CD14-positive monocyte (primary cell): ENCODE results near the gene ROBO2. TPM values are rescaled to one million over a fixed set of nuclear protein-coding genes. Genes with fewer than 3 reads are reported as not detected.

Experiments
- DNase-seq, 3 donors: peaks; one replicate each; pipeline ENCODE4 v3.0.0-alpha.2; 2011 to 2022
- H2AFZ ChIP-seq: 2 replicates; pipeline ENCODE4 v1.6.0; 2012; ENCODE audit warnings: mild to moderate bottlenecking, low read depth, low read length, inconsistent platforms; ENCODE audit not compliant: insufficient read depth, poor library complexity, severe bottlenecking
- H3K27ac ChIP-seq, 2 donors: 1 replicate in 1 of 2; 2 replicates in 1 of 2; pipeline ENCODE4 v1.5.1; 2012 to 2013; ENCODE audit warnings: low read length in 2 of 2, control low read depth in 1 of 2, inconsistent platforms in 1 of 2, low read depth in 1 of 2, mild to moderate bottlenecking in 1 of 2
- H3K27me3 ChIP-seq, 2 donors: one replicate each; pipeline versions ENCODE4 v1.6.0 to v1.6.1; 2011 to 2013; ENCODE audit warnings: low read length in 2 of 2; ENCODE audit not compliant: control insufficient read depth in 2 of 2, insufficient read depth in 2 of 2
- H3K36me3 ChIP-seq, 2 donors: replicated peaks in 1 of 2; 1 replicate in 1 of 2; 2 replicates in 1 of 2; pipeline versions ENCODE4 v1.5.1 to v1.6.1; 2012 to 2013; ENCODE audit warnings: low read length in 2 of 2, control low read depth in 1 of 2, inconsistent platforms in 1 of 2, mild to moderate bottlenecking in 1 of 2; ENCODE audit not compliant: insufficient read depth in 2 of 2, control insufficient read depth in 1 of 2
- H3K4me1 ChIP-seq, 2 donors: 1 replicate in 1 of 2; 2 replicates in 1 of 2; pipeline versions ENCODE4 v1.5.1 to v1.6.1; 2012 to 2013; ENCODE audit warnings: low read length in 2 of 2, control low read depth in 1 of 2, inconsistent platforms in 1 of 2, mild to moderate bottlenecking in 1 of 2, moderate library complexity in 1 of 2; ENCODE audit not compliant: insufficient read depth in 2 of 2, control insufficient read depth in 1 of 2
- H3K4me2 ChIP-seq: replicated peaks from 2 replicates; pipeline ENCODE3; 2012; ENCODE audit warnings: low read length, moderate library complexity, mild to moderate bottlenecking; ENCODE audit not compliant: poor library complexity, severe bottlenecking; ENCODE audit errors: extremely low read depth
- H3K4me3 ChIP-seq, 3 experiments: fragments of 200-600 bp in 1 of 3; sonication (generic) in 1 of 3; replicated peaks in 1 of 3; 1 replicate in 2 of 3; 2 replicates in 1 of 3; pipeline ENCODE4 v1.5.1; 2011 to 2013; ENCODE audit warnings: low read length in 3 of 3, mild to moderate bottlenecking in 3 of 3, control low read depth in 2 of 3, low read depth in 2 of 3, inconsistent platforms in 1 of 3, moderate library complexity in 1 of 3
- H3K79me2 ChIP-seq: 2 replicates; pipeline ENCODE4 v1.6.0; 2012; ENCODE audit warnings: mild to moderate bottlenecking, control low read depth, inconsistent platforms, low read length, moderate library complexity; ENCODE audit not compliant: insufficient read depth
- H3K9ac ChIP-seq: 2 replicates; pipeline ENCODE4 v1.6.0; 2017; ENCODE audit warnings: low read length, mild to moderate bottlenecking; ENCODE audit not compliant: insufficient read depth, poor library complexity, severe bottlenecking
- H3K9me3 ChIP-seq, 2 donors: replicated peaks in 1 of 2; 1 replicate in 1 of 2; 2 replicates in 1 of 2; pipeline versions ENCODE4 v1.5.1 to v1.6.1; 2012 to 2013; ENCODE audit warnings: low read length in 2 of 2, control low read depth in 1 of 2; ENCODE audit not compliant: control insufficient read depth in 1 of 2, insufficient read depth in 1 of 2
- H4K20me1 ChIP-seq: 2 replicates; pipeline ENCODE4 v1.6.0; 2012; ENCODE audit warnings: mild to moderate bottlenecking, low read length, control low read depth, moderate library complexity; ENCODE audit not compliant: insufficient read depth
- H3K27ac Mint-ChIP-seq, 7 donors: one replicate each; pipeline ENCODE4 v1.8.0; 2020; ENCODE audit warnings: mild to moderate bottlenecking in 7 of 7, mixed read lengths in 7 of 7, moderate library complexity in 6 of 7, inconsistent platforms in 2 of 7
- H3K27me3 Mint-ChIP-seq, 3 donors: one replicate each; pipeline ENCODE4 v1.8.0; 2021 to 2022; ENCODE audit warnings: low read depth in 3 of 3, mild to moderate bottlenecking in 3 of 3, mixed read lengths in 3 of 3, moderate library complexity in 3 of 3, inconsistent platforms in 1 of 3
- H3K36me3 Mint-ChIP-seq, 2 donors: one replicate each; pipeline ENCODE4 v1.8.0; 2020; ENCODE audit warnings: mixed read lengths in 2 of 2, inconsistent platforms in 1 of 2, mild to moderate bottlenecking in 1 of 2
- H3K4me1 Mint-ChIP-seq: one replicate; pipeline ENCODE4 v1.8.0; 2020; ENCODE audit warnings: mild to moderate bottlenecking, mixed read lengths
- H3K4me3 Mint-ChIP-seq, 2 donors: one replicate each; pipeline ENCODE4 v1.8.0; 2020; ENCODE audit warnings: mild to moderate bottlenecking in 2 of 2, mixed read lengths in 2 of 2, moderate library complexity in 1 of 2
- H3K9me3 Mint-ChIP-seq, 7 donors: one replicate each; pipeline ENCODE4 v1.8.0; 2020 to 2022; ENCODE audit warnings: mixed read lengths in 7 of 7, mild to moderate bottlenecking in 6 of 7, moderate library complexity in 6 of 7, inconsistent platforms in 2 of 7
- CTCF ChIP-seq: fragments of 200-600 bp; IDR thresholded peaks from one replicate; pipeline ENCODE4 v1.8.0; 2022; ENCODE audit warnings: antibody characterized with exemption, mild to moderate bottlenecking
- WGBS: methylation state at CpG from one replicate; pipeline ENCODE4 v1.1.5; 2013; ENCODE audit warnings: missing lambda C conversion rate; ENCODE audit not compliant: insufficient coverage; 5-methylcytosine and 5-hydroxymethylcytosine counted together
- intact Hi-C, 2 donors: fragments of 100-400 bp; cut with micrococcal nuclease; formaldehyde crosslinking; loops; one replicate each; pipeline versions ENCODE4 v1.15.0 to v1.15.1; 2023
- polyA plus RNA-seq, 3 donors: library from polyadenylated mRNA; depleted of rRNA in 1 of 3; unstranded in 2 of 3; stranded (reverse) in 1 of 3; fragments of 300-500 nt in 2 of 3; fragments of >200 nt in 1 of 3; fragmentation: Illumina TruSeq in 2 of 3; gene quantifications; 1 replicate in 2 of 3; 2 replicates in 1 of 3; pipeline ENCODE4 v1.2.3, GENCODE V29; 2012 to 2021

Gene ROBO2
- polyA plus RNA-seq, 3 donors, result not detected

DNA sequence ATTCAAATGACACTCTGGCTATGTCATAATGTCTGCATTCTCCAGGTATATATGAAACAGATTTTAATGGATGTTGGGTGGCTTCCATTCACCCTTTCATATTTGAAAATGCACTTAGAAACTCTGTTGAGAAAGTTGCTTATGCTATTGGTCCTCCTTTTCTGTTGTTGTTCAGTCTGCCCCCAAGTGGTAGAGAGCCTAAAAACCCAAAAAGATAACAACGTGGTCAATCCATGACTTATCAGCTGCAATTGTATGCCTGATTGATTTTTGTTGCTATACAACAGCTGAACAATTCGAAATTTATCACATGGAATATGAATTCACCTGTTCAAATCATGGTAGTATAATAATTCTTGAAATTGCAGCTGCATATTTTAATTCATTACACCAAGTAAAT is 279.8 kb downstream of the ROBO2 start:
- H3K79me2 ChIP-seq, result no peaks in the 10 kb centered on the region
- TF ChIP-seq CTCF, result no peak
- intact Hi-C loops, result no loop called here
- 33% methylated on average over 1 of the region's 2 CpGs for WGBS
- H4K20me1 ChIP-seq, result no peaks in the 10 kb centered on the region
- no peak overlapping the region for H3K4me2 ChIP-seq
- DNase-seq, result no peak
- H3K27ac Mint-ChIP-seq, result no peak overlapping the region
- H3K4me3 ChIP-seq, result no peak overlapping the region
- no peaks in the 10 kb centered on the region for H3K27me3 ChIP-seq
- H2AFZ ChIP-seq, result no peak overlapping the region
- H3K4me1 ChIP-seq, result no peaks in the 10 kb centered on the region
- H3K36me3 Mint-ChIP-seq, result no peaks in the 10 kb centered on the region
- H3K27me3 Mint-ChIP-seq, result no peaks in the 10 kb centered on the region
- no peaks in the 10 kb centered on the region for H3K36me3 ChIP-seq
- H3K9me3 ChIP-seq, result no peaks in the 10 kb centered on the region
- H3K27ac ChIP-seq, result no peak overlapping the region
- no peaks in the 10 kb centered on the region for H3K4me1 Mint-ChIP-seq
- peaks cover 0 to 2% (median 0%) of the 10 kb centered on the region in 7 donors for H3K9me3 Mint-ChIP-seq
- no peak overlapping the region for H3K9ac ChIP-seq
- H3K4me3 Mint-ChIP-seq, result no peak overlapping the region

GRCh38 chr3:77320514-77320913 is 280.6 kb downstream of the ROBO2 start:
- Histone ChIP-seq H3K4me2 (no peak overlapping the region), H3K27me3 (no peaks in the 10 kb centered on the region), H3K36me3 (no peaks in the 10 kb centered on the region), H4K20me1 (no peaks in the 10 kb centered on the region), H3K27ac (no peak overlapping the region), H3K4me1 (no peaks in the 10 kb centered on the region), H3K4me3 (no peak overlapping the region), H3K9ac (no peak overlapping the region), H3K79me2 (no peaks in the 10 kb centered on the region), H3K9me3 (no peaks in the 10 kb centered on the region), H2AFZ (no peak overlapping the region)
- Mint-ChIP-seq H3K36me3 (no peaks in the 10 kb centered on the region), H3K27me3 (no peaks in the 10 kb centered on the region), H3K9me3 (peaks cover 0 to 2% (median 0%) of the 10 kb centered on the region in 7 donors), H3K4me1 (no peaks in the 10 kb centered on the region), H3K27ac (no peak overlapping the region), H3K4me3 (no peak overlapping the region)
- TF ChIP-seq CTCF, result peak; percentile 72
- no CpG with 5 or more reads among the region's 3 CpGs for WGBS
- intact Hi-C loops, result no loop called here
- no peak for DNase-seq
